Measurements from ENCODE around the gene RIMS1.

Gene RIMS1

GRCh38 chr6:72367439-72367838, 481.1 kb downstream of the RIMS1 start:
- Histone ChIP-seq H3K27me3 (no peaks in the 10 kb centered on the region), H3K4me1 (no peaks in the 10 kb centered on the region), H3K9me3 (no peaks in the 10 kb centered on the region), H3K4me3 (ENCODE audit: low read depth, low read length) (no peak overlapping the region), H3K36me3 (no peaks in the 10 kb centered on the region)
- no peak for TF ChIP-seq CTCF (IDR thresholded peaks at IDR 0.05; ENCODE audit: low read depth, low read length)
- no peak for DNase-seq

GRCh38 chr6:72371473-72371872, 485.1 kb downstream of the RIMS1 start:
- no peaks in the 10 kb centered on the region for H3K9me3 ChIP-seq
- no peak overlapping the region for H3K4me3 ChIP-seq (ENCODE audit: low read depth, low read length)
- no peak for DNase-seq
- no peaks in the 10 kb centered on the region for H3K36me3 ChIP-seq
- no peaks in the 10 kb centered on the region for H3K27me3 ChIP-seq
- H3K4me1 ChIP-seq = no peaks in the 10 kb centered on the region; the same call in 1 of the 2 replicates
- no peak for TF ChIP-seq CTCF (IDR thresholded peaks at IDR 0.05; ENCODE audit: low read depth, low read length)

GRCh38 chr6:72374172-72374571, 487.8 kb downstream of the RIMS1 start:
- H3K27me3 ChIP-seq = no peaks in the 10 kb centered on the region
- H3K4me1 ChIP-seq = no peaks in the 10 kb centered on the region; the same call in 1 of the 2 replicates
- no peak for TF ChIP-seq CTCF (IDR thresholded peaks at IDR 0.05; ENCODE audit: low read depth, low read length)
- no peak for DNase-seq
- H3K36me3 ChIP-seq = no peaks in the 10 kb centered on the region
- no peak overlapping the region for H3K4me3 ChIP-seq (ENCODE audit: low read depth, low read length)
- H3K9me3 ChIP-seq = no peaks in the 10 kb centered on the region

GRCh38 chr6:72374857-72375256, 488.5 kb downstream of the RIMS1 start:
- DNase-seq = no peak
- no peaks in the 10 kb centered on the region for H3K36me3 ChIP-seq
- H3K9me3 ChIP-seq = no peaks in the 10 kb centered on the region
- H3K4me3 ChIP-seq (ENCODE audit: low read depth, low read length) = no peak overlapping the region
- H3K27me3 ChIP-seq = no peaks in the 10 kb centered on the region
- no peak for TF ChIP-seq CTCF (IDR thresholded peaks at IDR 0.05; ENCODE audit: low read depth, low read length)
- H3K4me1 ChIP-seq = no peaks in the 10 kb centered on the region; the same call in 1 of the 2 replicates

GRCh38 chr6:72376736-72377135, 490.4 kb downstream of the RIMS1 start:
- TF ChIP-seq CTCF (IDR thresholded peaks at IDR 0.05; ENCODE audit: low read depth, low read length) = no peak

GRCh38 chr6:72381076-72381475, 494.7 kb downstream of the RIMS1 start:
- no peaks in the 10 kb centered on the region for H3K9me3 ChIP-seq
- H3K4me3 ChIP-seq (ENCODE audit: low read depth, low read length) = no peak overlapping the region
- DNase-seq = no peak
- no peak for TF ChIP-seq CTCF (IDR thresholded peaks at IDR 0.05; ENCODE audit: low read depth, low read length)
- H3K27me3 ChIP-seq = no peaks in the 10 kb centered on the region
- H3K4me1 ChIP-seq = no peaks in the 10 kb centered on the region
- no peaks in the 10 kb centered on the region for H3K36me3 ChIP-seq

More at GRCh38 chr6:72376736-72377135, 490.4 kb downstream of the RIMS1 start:
- Histone ChIP-seq H3K27me3 (no peaks in the 10 kb centered on the region), H3K36me3 (no peaks in the 10 kb centered on the region), H3K4me3 (ENCODE audit: low read depth, low read length) (no peak overlapping the region), H3K9me3 (no peaks in the 10 kb centered on the region), H3K4me1 (no peaks in the 10 kb centered on the region; the same call in 1 of the 2 replicates)
- DNase-seq = no peak
